Measurements from ENCODE around the gene NOTCH1.

Gene NOTCH1

GRCh38 chr9:136546697-136547501 is 1.1 kb upstream of the NOTCH1 start:
- H3K4me3 ChIP-seq (ENCODE audit: low read length): peak overlapping the region; percentile 57
- peak; percentile 38 for DNase-seq (ENCODE audit: low read depth)
- no peak for TF ChIP-seq CTCF (conservative IDR thresholded peaks at IDR 0.05; ENCODE audit: low read length)

- H3K4me3 ChIP-seq (ENCODE audit: low read length): peak overlapping the region; percentile 73
- no peak for DNase-seq (ENCODE audit: low read depth)
- TF ChIP-seq CTCF (conservative IDR thresholded peaks at IDR 0.05; ENCODE audit: low read length): no peak
These were observed 220 bp downstream of the NOTCH1 start for GRCh38 chr9:136545692-136545964.

GRCh38 chr9:136544964-136545691 is 720 bp downstream of the NOTCH1 start:
- DNase-seq (ENCODE audit: low read depth): no peak
- H3K4me3 ChIP-seq (ENCODE audit: low read length): peak overlapping the region; percentile 73

GRCh38 chr9:136544548-136544963 is 1.3 kb downstream of the NOTCH1 start:
- DNase-seq (ENCODE audit: low read depth): no peak
- peak overlapping the region; percentile 73 for H3K4me3 ChIP-seq (ENCODE audit: low read length)
- no peak for TF ChIP-seq CTCF (conservative IDR thresholded peaks at IDR 0.05; ENCODE audit: low read length)

More at GRCh38 chr9:136544964-136545691, 720 bp downstream of the NOTCH1 start:
- TF ChIP-seq CTCF (conservative IDR thresholded peaks at IDR 0.05; ENCODE audit: low read length): no peak

GRCh38 chr9:136543830-136544547 is 1.9 kb downstream of the NOTCH1 start:
- TF ChIP-seq CTCF (conservative IDR thresholded peaks at IDR 0.05; ENCODE audit: low read length): no peak
- no peak for DNase-seq (ENCODE audit: low read depth)
- H3K4me3 ChIP-seq (ENCODE audit: low read length): peak overlapping the region; percentile 73

GRCh38 chr9:136543280-136543679 is 2.6 kb downstream of the NOTCH1 start:
- no peak overlapping the region for H3K4me3 ChIP-seq (ENCODE audit: low read length)
- no peak for TF ChIP-seq CTCF (conservative IDR thresholded peaks at IDR 0.05; ENCODE audit: low read length)

More at GRCh38 chr9:136543280-136543679, 2.6 kb downstream of the NOTCH1 start:
- no peak for DNase-seq (ENCODE audit: low read depth)
